ENCODE measurements around the gene THEM4. TPM values are rescaled to one million over a fixed set of nuclear protein-coding genes. Genes with fewer than 3 reads are reported as not detected.

THEM4 gene
- total RNA-seq, 1 experiment from 2014 or later, result 1.2 TPM

DNA sequence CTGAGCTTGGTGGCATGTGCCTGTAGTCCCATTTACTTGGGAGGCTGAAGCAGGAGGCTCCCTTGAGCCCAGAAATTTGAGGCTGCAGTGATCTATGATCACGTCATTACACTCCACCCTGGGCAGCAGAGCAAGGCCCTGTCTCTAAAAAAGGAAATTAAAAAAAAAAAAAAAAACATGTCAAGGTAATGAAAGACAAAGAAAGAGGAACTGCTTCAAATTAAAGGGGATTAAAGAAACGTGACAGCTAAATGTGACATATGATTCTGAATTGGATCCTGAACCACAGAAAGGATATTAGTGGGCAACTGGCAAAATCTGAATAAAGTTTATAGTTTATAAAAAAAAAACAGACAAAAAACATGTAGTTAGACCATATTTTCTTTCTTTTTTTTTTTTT lies 65.9 kb downstream of the THEM4 start:
- no peak for TF ChIP-seq EZH2 (IDR thresholded peaks at IDR 0.05; ENCODE audit: borderline replicate concordance, low read depth, low read length, poor library complexity, severe bottlenecking)
- TF ChIP-seq, protein P1, sequence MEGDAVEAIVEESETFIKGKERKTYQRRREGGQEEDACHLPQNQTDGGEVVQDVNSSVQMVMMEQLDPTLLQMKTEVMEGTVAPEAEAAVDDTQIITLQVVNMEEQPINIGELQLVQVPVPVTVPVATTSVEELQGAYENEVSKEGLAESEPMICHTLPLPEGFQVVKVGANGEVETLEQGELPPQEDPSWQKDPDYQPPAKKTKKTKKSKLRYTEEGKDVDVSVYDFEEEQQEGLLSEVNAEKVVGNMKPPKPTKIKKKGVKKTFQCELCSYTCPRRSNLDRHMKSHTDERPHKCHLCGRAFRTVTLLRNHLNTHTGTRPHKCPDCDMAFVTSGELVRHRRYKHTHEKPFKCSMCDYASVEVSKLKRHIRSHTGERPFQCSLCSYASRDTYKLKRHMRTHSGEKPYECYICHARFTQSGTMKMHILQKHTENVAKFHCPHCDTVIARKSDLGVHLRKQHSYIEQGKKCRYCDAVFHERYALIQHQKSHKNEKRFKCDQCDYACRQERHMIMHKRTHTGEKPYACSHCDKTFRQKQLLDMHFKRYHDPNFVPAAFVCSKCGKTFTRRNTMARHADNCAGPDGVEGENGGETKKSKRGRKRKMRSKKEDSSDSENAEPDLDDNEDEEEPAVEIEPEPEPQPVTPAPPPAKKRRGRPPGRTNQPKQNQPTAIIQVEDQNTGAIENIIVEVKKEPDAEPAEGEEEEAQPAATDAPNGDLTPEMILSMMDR (conservative IDR thresholded peaks at IDR 0.05; ENCODE audit: low read depth, low read length), result no peak
- H3K9me3 ChIP-seq (ENCODE audit: low read depth, low read length, poor library complexity, severe bottlenecking), result no peaks in the 10 kb centered on the region
- intact Hi-C loops (cut with micrococcal nuclease; ENCODE audit: unreplicated experiment), result no loop called here
- H3K4me1 ChIP-seq (ENCODE audit: insufficient read depth, low read length, poor library complexity, severe bottlenecking), result peaks cover 3% of the 10 kb centered on the region
- H3K4me3 ChIP-seq (ENCODE audit: low read depth, low read length, poor library complexity, severe bottlenecking), result no peak overlapping the region
- no peaks in the 10 kb centered on the region for H3K36me3 ChIP-seq (ENCODE audit: insufficient read depth, low read length, poor library complexity, severe bottlenecking)
- H3K27me3 ChIP-seq (replicated peaks; ENCODE audit: insufficient read depth, low read depth, low read length, poor library complexity), result peaks cover 66% of the 10 kb centered on the region
- no peak overlapping the region for H3K27ac ChIP-seq (ENCODE audit: low read depth, low read length, poor library complexity, severe bottlenecking)
- DNase-seq (ENCODE audit: low spot score), result no peak
- ChIA-PET POLR2A (ENCODE audit: low non-redundant PET) (no interaction called here), CTCF (no interaction called here)
- BruUV-seq (replicated peaks), result no TSS peak

DNA sequence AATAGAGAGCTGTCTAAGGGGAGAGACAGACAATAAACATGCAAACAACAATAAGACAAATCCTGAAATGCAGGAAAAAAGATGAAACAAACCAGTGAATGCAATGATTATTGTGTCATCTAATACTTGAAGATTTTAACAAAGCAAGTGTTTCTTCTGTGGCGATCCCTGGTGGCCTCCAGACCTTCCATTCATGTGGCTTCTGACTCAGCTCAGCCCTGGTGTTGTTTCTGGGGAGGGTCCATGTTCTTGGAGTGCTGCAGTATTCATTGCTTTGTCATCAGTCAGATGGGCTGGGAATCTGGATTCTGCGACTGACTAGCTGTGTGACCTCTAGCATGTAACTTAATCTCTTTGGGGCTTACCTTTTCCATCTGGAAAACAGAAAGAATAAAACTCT lies 68.2 kb downstream of the THEM4 start:
- Histone ChIP-seq H3K27me3 (replicated peaks; ENCODE audit: insufficient read depth, low read depth, low read length, poor library complexity) (peaks cover 61% of the 10 kb centered on the region), H3K4me1 (ENCODE audit: insufficient read depth, low read length, poor library complexity, severe bottlenecking) (peaks cover 10% of the 10 kb centered on the region), H3K9me3 (ENCODE audit: low read depth, low read length, poor library complexity, severe bottlenecking) (no peaks in the 10 kb centered on the region), H3K36me3 (ENCODE audit: insufficient read depth, low read length, poor library complexity, severe bottlenecking) (no peaks in the 10 kb centered on the region), H3K27ac (ENCODE audit: low read depth, low read length, poor library complexity, severe bottlenecking) (no peak overlapping the region), H3K4me3 (ENCODE audit: low read depth, low read length, poor library complexity, severe bottlenecking) (no peak overlapping the region)
- no peak for TF ChIP-seq EZH2 (IDR thresholded peaks at IDR 0.05; ENCODE audit: borderline replicate concordance, low read depth, low read length, poor library complexity, severe bottlenecking)
- TF ChIP-seq, protein P1 (conservative IDR thresholded peaks at IDR 0.05; ENCODE audit: low read depth, low read length), result no peak
- BruUV-seq (replicated peaks), result no TSS peak
- ChIA-PET POLR2A (ENCODE audit: low non-redundant PET) (no interaction called here), CTCF (no interaction called here)
- no peak for DNase-seq (ENCODE audit: low spot score)
- intact Hi-C loops (cut with micrococcal nuclease; ENCODE audit: unreplicated experiment), result no loop called here

DNA sequence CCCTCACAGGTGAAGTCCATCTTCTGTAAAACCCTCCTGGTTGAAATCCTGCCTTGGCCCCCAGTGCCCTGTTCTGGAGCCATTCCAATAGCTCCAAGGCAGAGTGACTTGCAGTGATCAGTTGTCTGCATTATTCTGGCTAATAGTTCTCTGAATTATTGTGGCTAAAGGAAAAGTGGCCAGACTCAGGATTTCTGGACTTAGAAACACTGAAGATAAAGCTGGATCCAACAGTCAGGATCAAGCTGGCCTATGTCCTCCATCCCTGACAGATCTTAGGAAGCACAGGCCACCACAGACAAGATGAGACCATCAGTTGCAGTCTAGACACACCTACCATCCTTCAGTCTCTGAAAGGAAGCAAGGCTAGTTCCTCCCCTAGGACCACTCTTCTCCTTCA lies 68.9 kb downstream of the THEM4 start:
- Histone ChIP-seq H3K4me3 (ENCODE audit: low read depth, low read length, poor library complexity, severe bottlenecking) (no peak overlapping the region), H3K27ac (ENCODE audit: low read depth, low read length, poor library complexity, severe bottlenecking) (no peak overlapping the region), H3K36me3 (ENCODE audit: insufficient read depth, low read length, poor library complexity, severe bottlenecking) (no peaks in the 10 kb centered on the region), H3K9me3 (ENCODE audit: low read depth, low read length, poor library complexity, severe bottlenecking) (no peaks in the 10 kb centered on the region), H3K27me3 (replicated peaks; ENCODE audit: insufficient read depth, low read depth, low read length, poor library complexity) (peaks cover 58% of the 10 kb centered on the region), H3K4me1 (ENCODE audit: insufficient read depth, low read length, poor library complexity, severe bottlenecking) (peaks cover 10% of the 10 kb centered on the region)
- intact Hi-C loops (cut with micrococcal nuclease; ENCODE audit: unreplicated experiment), result no loop called here
- BruUV-seq (replicated peaks), result no TSS peak
- ChIA-PET CTCF (no interaction called here), POLR2A (ENCODE audit: low non-redundant PET) (no interaction called here)
- no peak for TF ChIP-seq EZH2 (IDR thresholded peaks at IDR 0.05; ENCODE audit: borderline replicate concordance, low read depth, low read length, poor library complexity, severe bottlenecking)
- TF ChIP-seq, protein P1 (conservative IDR thresholded peaks at IDR 0.05; ENCODE audit: low read depth, low read length), result no peak
- DNase-seq (ENCODE audit: low spot score), result no peak

All from A673 (cell line).